GM23338 (cell line): Measurements from ENCODE around the gene IDH2. TPM values are rescaled to one million over a fixed set of nuclear protein-coding genes. Genes with fewer than 3 reads are reported as not detected.
A peak's percentile ranks its signal among the peaks of the same experiment; 100 is the strongest.

ENCODE experiments used
- ATAC-seq: fragments of 200-7000 bp; cut with Tn5 transposase; 3 replicates; pipeline ENCODE4 v1.9.1; 2020
- DNase-seq: peaks from one replicate; pipeline ENCODE4 v3.0.0-alpha.2; 2015; ENCODE audit warnings: low spot score
- H2AFZ ChIP-seq: fragments of 200-600 bp; sonication (generic); 2 replicates; pipeline ENCODE4 v1.8.0; 2016; ENCODE audit warnings: antibody characterized with exemption, mild to moderate bottlenecking, moderate library complexity
- H3F3A ChIP-seq: fragments of 200-600 bp; sonication (generic); replicated peaks from 2 replicates; pipeline ENCODE4 v1.8.0; 2017; ENCODE audit warnings: antibody characterized with exemption, mixed run types, low read depth
- H3K27ac ChIP-seq: fragments of 200-600 bp; sonication (generic); 2 replicates; pipeline ENCODE4 v1.6.1; 2016; ENCODE audit warnings: low read depth
- H3K27me3 ChIP-seq: fragments of 200-600 bp; sonication (generic); 2 replicates; pipeline ENCODE4 v1.8.0; 2016; ENCODE audit warnings: mild to moderate bottlenecking, mixed run types, moderate library complexity; ENCODE audit not compliant: insufficient read depth
- H3K36me3 ChIP-seq: fragments of 200-600 bp; sonication (generic); 2 replicates; pipeline ENCODE4 v1.8.0; 2016; ENCODE audit warnings: mild to moderate bottlenecking; ENCODE audit not compliant: insufficient read depth
- H3K4me1 ChIP-seq: fragments of 200-600 bp; sonication (generic); 2 replicates; pipeline ENCODE4 v1.8.0; 2016; ENCODE audit warnings: mild to moderate bottlenecking, moderate library complexity; ENCODE audit not compliant: insufficient read depth
- H3K4me2 ChIP-seq: fragments of 200-600 bp; sonication (generic); 2 replicates; pipeline ENCODE4 v1.7.1; 2017; ENCODE audit warnings: mixed run types
- H3K4me3 ChIP-seq: fragments of 200-600 bp; sonication (generic); 2 replicates; pipeline ENCODE4 v1.6.1; 2016; ENCODE audit warnings: mixed run types
- H3K79me2 ChIP-seq: fragments of 200-600 bp; sonication (generic); replicated peaks from 2 replicates; pipeline ENCODE4 v1.8.0; 2017; ENCODE audit warnings: mild to moderate bottlenecking; ENCODE audit not compliant: insufficient read depth
- H3K9me2 ChIP-seq: fragments of 200-600 bp; sonication (generic); 2 replicates; pipeline ENCODE4 v1.8.0; 2017; ENCODE audit not compliant: insufficient read depth
- H4K20me1 ChIP-seq: fragments of 200-600 bp; sonication (generic); replicated peaks from 2 replicates; pipeline ENCODE4 v1.8.0; 2017; ENCODE audit warnings: mild to moderate bottlenecking; ENCODE audit not compliant: insufficient read depth
- H3K27ac Mint-ChIP-seq: 2 replicates; pipeline ENCODE4 v1.8.0; 2020; ENCODE audit warnings: inconsistent platforms, mild to moderate bottlenecking, moderate library complexity, mixed read lengths
- H3K27me3 Mint-ChIP-seq: 3 replicates; pipeline ENCODE4 v1.8.0; 2022; ENCODE audit warnings: low read depth, mild to moderate bottlenecking, moderate library complexity, mixed read lengths, inconsistent platforms; ENCODE audit not compliant: insufficient read depth, poor library complexity
- H3K36me3 Mint-ChIP-seq: 3 replicates; pipeline ENCODE4 v1.8.0; 2021; ENCODE audit warnings: low read depth, mild to moderate bottlenecking, inconsistent platforms, moderate library complexity, mixed read lengths
- H3K4me1 Mint-ChIP-seq: 3 replicates; pipeline ENCODE4 v1.8.0; 2020; ENCODE audit warnings: mild to moderate bottlenecking, inconsistent platforms, mixed read lengths
- H3K4me3 Mint-ChIP-seq: 3 replicates; pipeline ENCODE4 v1.8.0; 2021; ENCODE audit warnings: moderate library complexity, mild to moderate bottlenecking, inconsistent platforms, mixed read lengths
- H3K9me3 Mint-ChIP-seq: 3 replicates; pipeline ENCODE4 v1.8.0; 2020; ENCODE audit warnings: moderate library complexity, mild to moderate bottlenecking, inconsistent platforms, mixed read lengths
- CREB1 ChIP-seq: fragments of 250-450 bp; sonication (Bioruptor Pico); IDR thresholded peaks from 2 replicates; pipeline ENCODE4 v1.5.0; 2020; ENCODE audit warnings: low read depth, mild to moderate bottlenecking, moderate library complexity
- STAT1 ChIP-seq: IDR thresholded peaks from one replicate; pipeline ENCODE4 v1.6.1; 2016; ENCODE audit warnings: antibody characterized with exemption; ENCODE audit not compliant: unreplicated experiment
- polyA plus RNA-seq: library from polyadenylated mRNA; unstranded; fragments of >200 nt; fragmentation: Nextera tagmentation; extraction: Ambion mirVana; gene quantifications from 2 replicates; pipeline ENCODE4 v1.2.1, GENCODE V29; 2016
- total RNA-seq: library from RNA; depleted of rRNA; stranded (reverse); fragments of >200 nt; shearing (Covaris generic); gene quantifications from 2 replicates; pipeline ENCODE4 v1.2.3, GENCODE V29; 2014
- TF ChIP-seq, protein P1 (sequence below): fragments of 250-450 bp; sonication (Bioruptor Pico); IDR thresholded peaks from 2 replicates; pipeline ENCODE4 v1.5.0; 2020; ENCODE audit warnings: mild to moderate bottlenecking, moderate library complexity
- TF ChIP-seq, protein P2 (sequence below): IDR thresholded peaks from 2 replicates; pipeline ENCODE4 v1.6.1; 2016; ENCODE audit warnings: antibody characterized with exemption

IDH2 gene
- total and polyA plus RNA-seq, 2 experiments from 2014 or later = 54.9 to 64.0 TPM

DNA sequence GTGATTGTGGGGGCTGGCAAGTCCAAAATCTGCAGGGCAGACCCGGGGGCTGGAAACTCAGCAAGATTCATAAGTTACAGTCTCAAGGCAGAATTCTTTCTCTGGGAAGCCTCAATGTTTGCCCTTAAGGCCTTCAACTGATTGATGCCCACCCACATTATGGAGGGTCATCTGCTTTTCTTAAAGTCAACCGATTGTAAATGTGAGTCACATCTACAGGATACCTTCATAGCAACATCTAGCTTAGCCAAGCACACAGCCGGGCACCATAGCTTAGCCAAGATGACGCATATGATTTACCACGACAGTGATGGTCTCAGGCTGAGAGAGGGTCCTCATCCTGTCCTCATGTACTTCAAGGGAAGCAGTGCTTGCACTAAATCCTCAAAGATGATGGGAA lies 43.5 kb downstream of the IDH2 start:
- Histone ChIP-seq H3K79me2 (no peaks in the 10 kb centered on the region), H3K36me3 (no peaks in the 10 kb centered on the region), H2AFZ (no peak overlapping the region), H4K20me1 (no peaks in the 10 kb centered on the region; the same call in 1 of the 2 replicates), H3K9me2 (no peaks in the 10 kb centered on the region), H3K27ac (no peak overlapping the region), H3K27me3 (no peaks in the 10 kb centered on the region), H3K4me1 (peaks cover 37% of the 10 kb centered on the region), H3F3A (peaks cover 9% of the 10 kb centered on the region; the same call in 1 of the 2 replicates), H3K4me3 (no peak overlapping the region), H3K4me2 (no peak overlapping the region)
- H3K4me1 Mint-ChIP-seq = peaks cover 59% of the 10 kb centered on the region
- no peaks in the 10 kb centered on the region for H3K9me3 Mint-ChIP-seq
- TF ChIP-seq, protein P1, sequence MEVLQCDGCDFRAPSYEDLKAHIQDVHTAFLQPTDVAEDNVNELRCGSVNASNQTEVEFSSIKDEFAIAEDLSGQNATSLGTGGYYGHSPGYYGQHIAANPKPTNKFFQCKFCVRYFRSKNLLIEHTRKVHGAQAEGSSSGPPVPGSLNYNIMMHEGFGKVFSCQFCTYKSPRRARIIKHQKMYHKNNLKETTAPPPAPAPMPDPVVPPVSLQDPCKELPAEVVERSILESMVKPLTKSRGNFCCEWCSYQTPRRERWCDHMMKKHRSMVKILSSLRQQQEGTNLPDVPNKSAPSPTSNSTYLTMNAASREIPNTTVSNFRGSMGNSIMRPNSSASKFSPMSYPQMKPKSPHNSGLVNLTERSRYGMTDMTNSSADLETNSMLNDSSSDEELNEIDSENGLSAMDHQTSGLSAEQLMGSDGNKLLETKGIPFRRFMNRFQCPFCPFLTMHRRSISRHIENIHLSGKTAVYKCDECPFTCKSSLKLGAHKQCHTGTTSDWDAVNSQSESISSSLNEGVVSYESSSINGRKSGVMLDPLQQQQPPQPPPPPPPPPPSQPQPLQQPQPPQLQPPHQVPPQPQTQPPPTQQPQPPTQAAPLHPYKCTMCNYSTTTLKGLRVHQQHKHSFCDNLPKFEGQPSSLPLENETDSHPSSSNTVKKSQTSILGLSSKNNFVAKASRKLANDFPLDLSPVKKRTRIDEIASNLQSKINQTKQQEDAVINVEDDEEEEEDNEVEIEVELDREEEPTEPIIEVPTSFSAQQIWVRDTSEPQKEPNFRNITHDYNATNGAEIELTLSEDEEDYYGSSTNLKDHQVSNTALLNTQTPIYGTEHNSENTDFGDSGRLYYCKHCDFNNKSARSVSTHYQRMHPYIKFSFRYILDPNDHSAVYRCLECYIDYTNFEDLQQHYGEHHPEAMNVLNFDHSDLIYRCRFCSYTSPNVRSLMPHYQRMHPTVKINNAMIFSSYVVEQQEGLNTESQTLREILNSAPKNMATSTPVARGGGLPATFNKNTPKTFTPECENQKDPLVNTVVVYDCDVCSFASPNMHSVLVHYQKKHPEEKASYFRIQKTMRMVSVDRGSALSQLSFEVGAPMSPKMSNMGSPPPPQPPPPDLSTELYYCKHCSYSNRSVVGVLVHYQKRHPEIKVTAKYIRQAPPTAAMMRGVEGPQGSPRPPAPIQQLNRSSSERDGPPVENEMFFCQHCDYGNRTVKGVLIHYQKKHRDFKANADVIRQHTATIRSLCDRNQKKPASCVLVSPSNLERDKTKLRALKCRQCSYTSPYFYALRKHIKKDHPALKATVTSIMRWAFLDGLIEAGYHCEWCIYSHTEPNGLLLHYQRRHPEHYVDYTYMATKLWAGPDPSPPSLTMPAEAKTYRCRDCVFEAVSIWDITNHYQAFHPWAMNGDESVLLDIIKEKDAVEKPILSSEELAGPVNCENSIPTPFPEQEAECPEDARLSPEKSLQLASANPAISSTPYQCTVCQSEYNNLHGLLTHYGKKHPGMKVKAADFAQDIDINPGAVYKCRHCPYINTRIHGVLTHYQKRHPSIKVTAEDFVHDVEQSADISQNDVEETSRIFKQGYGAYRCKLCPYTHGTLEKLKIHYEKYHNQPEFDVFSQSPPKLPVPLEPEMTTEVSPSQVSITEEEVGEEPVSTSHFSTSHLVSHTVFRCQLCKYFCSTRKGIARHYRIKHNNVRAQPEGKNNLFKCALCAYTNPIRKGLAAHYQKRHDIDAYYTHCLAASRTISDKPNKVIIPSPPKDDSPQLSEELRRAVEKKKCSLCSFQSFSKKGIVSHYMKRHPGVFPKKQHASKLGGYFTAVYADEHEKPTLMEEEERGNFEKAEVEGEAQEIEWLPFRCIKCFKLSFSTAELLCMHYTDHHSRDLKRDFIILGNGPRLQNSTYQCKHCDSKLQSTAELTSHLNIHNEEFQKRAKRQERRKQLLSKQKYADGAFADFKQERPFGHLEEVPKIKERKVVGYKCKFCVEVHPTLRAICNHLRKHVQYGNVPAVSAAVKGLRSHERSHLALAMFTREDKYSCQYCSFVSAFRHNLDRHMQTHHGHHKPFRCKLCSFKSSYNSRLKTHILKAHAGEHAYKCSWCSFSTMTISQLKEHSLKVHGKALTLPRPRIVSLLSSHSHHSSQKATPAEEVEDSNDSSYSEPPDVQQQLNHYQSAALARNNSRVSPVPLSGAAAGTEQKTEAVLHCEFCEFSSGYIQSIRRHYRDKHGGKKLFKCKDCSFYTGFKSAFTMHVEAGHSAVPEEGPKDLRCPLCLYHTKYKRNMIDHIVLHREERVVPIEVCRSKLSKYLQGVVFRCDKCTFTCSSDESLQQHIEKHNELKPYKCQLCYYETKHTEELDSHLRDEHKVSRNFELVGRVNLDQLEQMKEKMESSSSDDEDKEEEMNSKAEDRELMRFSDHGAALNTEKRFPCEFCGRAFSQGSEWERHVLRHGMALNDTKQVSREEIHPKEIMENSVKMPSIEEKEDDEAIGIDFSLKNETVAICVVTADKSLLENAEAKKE (CRISPR knock-in tag) = no peak
- TF ChIP-seq, protein P2, sequence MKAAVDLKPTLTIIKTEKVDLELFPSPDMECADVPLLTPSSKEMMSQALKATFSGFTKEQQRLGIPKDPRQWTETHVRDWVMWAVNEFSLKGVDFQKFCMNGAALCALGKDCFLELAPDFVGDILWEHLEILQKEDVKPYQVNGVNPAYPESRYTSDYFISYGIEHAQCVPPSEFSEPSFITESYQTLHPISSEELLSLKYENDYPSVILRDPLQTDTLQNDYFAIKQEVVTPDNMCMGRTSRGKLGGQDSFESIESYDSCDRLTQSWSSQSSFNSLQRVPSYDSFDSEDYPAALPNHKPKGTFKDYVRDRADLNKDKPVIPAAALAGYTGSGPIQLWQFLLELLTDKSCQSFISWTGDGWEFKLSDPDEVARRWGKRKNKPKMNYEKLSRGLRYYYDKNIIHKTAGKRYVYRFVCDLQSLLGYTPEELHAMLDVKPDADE = no peak
- TF ChIP-seq CREB1 = no peak
- peaks cover 25% of the 10 kb centered on the region for H3K27me3 Mint-ChIP-seq
- H3K36me3 Mint-ChIP-seq = no peaks in the 10 kb centered on the region; the same call in 1 of the 3 replicates
- DNase-seq (no peak), ATAC-seq (no peak)
- peak overlapping the region; percentile 60; the same call in 1 of the 2 replicates for H3K27ac Mint-ChIP-seq
- no peak overlapping the region for H3K4me3 Mint-ChIP-seq

DNA sequence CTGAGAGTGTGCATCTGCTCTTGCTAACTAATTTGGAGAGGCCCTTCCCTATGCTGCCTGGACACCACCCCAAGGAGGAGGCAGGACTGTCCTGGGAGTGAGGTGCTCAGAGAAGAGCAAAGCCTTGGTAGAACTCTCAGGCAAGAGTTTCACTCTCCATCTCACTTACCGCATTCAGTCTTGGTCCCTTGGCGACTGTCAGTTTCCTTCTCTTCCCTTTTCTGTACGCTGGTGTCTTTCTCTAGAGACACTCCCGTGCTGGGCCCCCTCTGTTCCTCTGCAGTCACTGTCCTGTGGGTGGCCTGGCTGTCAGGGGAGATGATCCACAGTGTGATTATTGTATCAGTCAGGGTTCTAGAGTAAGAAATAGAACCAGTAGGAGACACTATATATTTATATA lies 44.0 kb downstream of the IDH2 start:
- Histone ChIP-seq H4K20me1 (no peaks in the 10 kb centered on the region; the same call in 1 of the 2 replicates), H3F3A (peaks cover 5% of the 10 kb centered on the region; the same call in 1 of the 2 replicates), H3K4me2 (no peak overlapping the region), H3K27ac (no peak overlapping the region), H3K9me2 (no peaks in the 10 kb centered on the region), H3K36me3 (no peaks in the 10 kb centered on the region), H3K79me2 (no peaks in the 10 kb centered on the region), H2AFZ (no peak overlapping the region), H3K4me1 (peaks cover 32% of the 10 kb centered on the region), H3K4me3 (no peak overlapping the region), H3K27me3 (no peaks in the 10 kb centered on the region)
- Mint-ChIP-seq H3K9me3 (no peaks in the 10 kb centered on the region), H3K27ac (no peak overlapping the region), H3K4me3 (no peak overlapping the region), H3K4me1 (peaks cover 57% of the 10 kb centered on the region), H3K27me3 (peaks cover 23% of the 10 kb centered on the region), H3K36me3 (no peaks in the 10 kb centered on the region; the same call in 1 of the 3 replicates)
- DNase-seq (no peak), ATAC-seq (no peak)
- TF ChIP-seq, protein P2 = no peak
- no peak for TF ChIP-seq STAT1
